ENCODE results near the gene RAX.

DNA sequence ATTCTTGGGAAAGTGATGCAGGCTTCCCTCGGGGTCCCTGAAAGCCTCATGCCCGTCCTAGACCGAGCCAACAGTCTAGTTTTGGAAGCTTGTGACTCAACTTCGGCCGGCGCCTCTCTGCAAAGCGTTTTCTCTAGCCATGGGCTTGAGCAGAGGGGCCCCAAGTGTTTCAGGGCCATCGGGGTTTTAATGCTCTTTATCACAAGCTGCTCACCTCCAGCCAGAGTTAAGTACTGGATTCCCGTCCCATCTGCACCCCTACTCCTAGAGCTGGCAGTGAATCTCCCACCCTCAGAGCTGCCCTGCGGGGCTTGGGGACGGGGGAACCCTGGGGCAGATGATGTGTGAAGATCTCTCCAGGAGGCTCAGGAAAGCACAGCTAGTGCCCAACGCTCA, 7.3 kb downstream of the RAX start:
- TF ChIP-seq CHD4 (IDR thresholded peaks at IDR 0.05) (no peak), POLR2A (IDR thresholded peaks at IDR 0.05; ENCODE audit: low read depth, low read length) (no peak), BHLHE40 (IDR thresholded peaks at IDR 0.05; ENCODE audit: borderline replicate concordance in 1 of 2, low read depth in 2 of 2, low read length in 1 of 2) (no peak), NRF1 (conservative IDR thresholded peaks at IDR 0.05; ENCODE audit: low read depth, low read length) (no peak), GABPA (IDR thresholded peaks at IDR 0.05; ENCODE audit: low read depth) (no peak), BMI1 (IDR thresholded peaks at IDR 0.05; ENCODE audit: borderline replicate concordance) (no peak), NBN (IDR thresholded peaks at IDR 0.05) (no peak), ATF2 (IDR thresholded peaks at IDR 0.05; ENCODE audit: low read length) (no peak), NR2C2 (IDR thresholded peaks at IDR 0.05; ENCODE audit: borderline replicate concordance, control insufficient read depth, insufficient read length, low read depth) (no peak)
- TF ChIP-seq, protein P1, sequence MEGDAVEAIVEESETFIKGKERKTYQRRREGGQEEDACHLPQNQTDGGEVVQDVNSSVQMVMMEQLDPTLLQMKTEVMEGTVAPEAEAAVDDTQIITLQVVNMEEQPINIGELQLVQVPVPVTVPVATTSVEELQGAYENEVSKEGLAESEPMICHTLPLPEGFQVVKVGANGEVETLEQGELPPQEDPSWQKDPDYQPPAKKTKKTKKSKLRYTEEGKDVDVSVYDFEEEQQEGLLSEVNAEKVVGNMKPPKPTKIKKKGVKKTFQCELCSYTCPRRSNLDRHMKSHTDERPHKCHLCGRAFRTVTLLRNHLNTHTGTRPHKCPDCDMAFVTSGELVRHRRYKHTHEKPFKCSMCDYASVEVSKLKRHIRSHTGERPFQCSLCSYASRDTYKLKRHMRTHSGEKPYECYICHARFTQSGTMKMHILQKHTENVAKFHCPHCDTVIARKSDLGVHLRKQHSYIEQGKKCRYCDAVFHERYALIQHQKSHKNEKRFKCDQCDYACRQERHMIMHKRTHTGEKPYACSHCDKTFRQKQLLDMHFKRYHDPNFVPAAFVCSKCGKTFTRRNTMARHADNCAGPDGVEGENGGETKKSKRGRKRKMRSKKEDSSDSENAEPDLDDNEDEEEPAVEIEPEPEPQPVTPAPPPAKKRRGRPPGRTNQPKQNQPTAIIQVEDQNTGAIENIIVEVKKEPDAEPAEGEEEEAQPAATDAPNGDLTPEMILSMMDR (IDR thresholded peaks at IDR 0.05 in 2 of 3, conservative IDR thresholded peaks at IDR 0.05 in 1 of 3; ENCODE audit: control insufficient read depth in 2 of 3, extremely low read depth in 1 of 3, insufficient read depth in 1 of 3, low read depth in 3 of 3, low read length in 3 of 3) = no peak
